Ishikawa (cell line): Measurements from ENCODE around the gene CARD8.

Experiments
- REST ChIP-seq: IDR thresholded peaks from 2 replicates; pipeline ENCODE4 v1.6.1; 2012; ENCODE audit warnings: low read depth, mild to moderate bottlenecking
- TAF1 ChIP-seq: IDR thresholded peaks from 2 replicates; pipeline ENCODE4 v1.6.1; 2012; ENCODE audit warnings: low read depth, mild to moderate bottlenecking
- TCF12 ChIP-seq: IDR thresholded peaks from 2 replicates; pipeline ENCODE4 v1.6.1; 2012; ENCODE audit warnings: low read depth
- TEAD4 ChIP-seq: IDR thresholded peaks from 2 replicates; pipeline ENCODE4 v1.6.1; 2012
- USF1 ChIP-seq: IDR thresholded peaks from 2 replicates; pipeline ENCODE4 v1.6.1; 2012

GRCh38 chr19:48171710-48172109, 84.0 kb downstream of the CARD8 start:
- TF ChIP-seq TAF1: no peak
- TF ChIP-seq REST: no peak
- no peak for TF ChIP-seq TEAD4
- TF ChIP-seq TCF12: no peak
- no peak for TF ChIP-seq USF1
